HL-60 (cell line): ENCODE measurements around the gene RPAIN.

ENCODE experiments used
- DNase-seq, 2 experiments: peaks; one replicate each; pipeline ENCODE4 v3.0.0-alpha.2; 2010 to 2020; ENCODE audit warnings: low read depth in 1 of 2, low spot score in 1 of 2
- H3K27ac ChIP-seq: fragments of 250-450 bp; sonication (Bioruptor Pico); replicated peaks from 2 replicates; pipeline ENCODE4 v1.5.1; 2020; ENCODE audit warnings: mild to moderate bottlenecking, moderate library complexity
- H3K27me3 ChIP-seq: fragments of 250-450 bp; sonication (Bioruptor Pico); 2 replicates; pipeline ENCODE4 v1.5.1; 2021; ENCODE audit warnings: mild to moderate bottlenecking, moderate library complexity; ENCODE audit not compliant: insufficient read depth, poor library complexity, severe bottlenecking
- H3K4me3 ChIP-seq: replicated peaks from 2 replicates; pipeline ENCODE4 v1.5.1; 2011; ENCODE audit warnings: mild to moderate bottlenecking, control low read depth, low read length; ENCODE audit not compliant: insufficient read depth
- GABPA ChIP-seq: IDR thresholded peaks from 2 replicates; pipeline ENCODE4 v1.6.1; 2012; ENCODE audit warnings: low read depth
- POLR2AphosphoS5 ChIP-seq: IDR thresholded peaks from 2 replicates; pipeline ENCODE4 v1.6.1; 2012; ENCODE audit warnings: low read depth
- REST ChIP-seq: IDR thresholded peaks from 2 replicates; pipeline ENCODE4 v1.6.1; 2012; ENCODE audit warnings: low read depth; ENCODE audit not compliant: insufficient replicate concordance
- SPI1 ChIP-seq: IDR thresholded peaks from 2 replicates; pipeline ENCODE4 v1.6.1; 2012; ENCODE audit warnings: low read depth, mild to moderate bottlenecking, borderline replicate concordance
- long read RNA-seq: library from polyadenylated mRNA; unstranded; transcript quantifications from one replicate; pipeline ENCODE4 v2.0.0, GENCODE V29; 2020
- TF ChIP-seq, protein P1 (sequence below): IDR thresholded peaks from one replicate; pipeline ENCODE4 v1.5.1; 2011; ENCODE audit warnings: low read length, control low read depth, inconsistent platforms; ENCODE audit not compliant: insufficient read depth

RPAIN gene, protein sequence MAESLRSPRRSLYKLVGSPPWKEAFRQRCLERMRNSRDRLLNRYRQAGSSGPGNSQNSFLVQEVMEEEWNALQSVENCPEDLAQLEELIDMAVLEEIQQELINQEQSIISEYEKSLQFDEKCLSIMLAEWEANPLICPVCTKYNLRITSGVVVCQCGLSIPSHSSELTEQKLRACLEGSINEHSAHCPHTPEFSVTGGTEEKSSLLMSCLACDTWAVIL
- long read RNA-seq, transcript RPAIN-205 (4 exons, 1,057 nt): minor isoform, 5 of 78 reads
- long read RNA-seq, transcript RPAIN-203 (7 exons, 1,535 nt): major isoform, 34 of 78 reads
- long read RNA-seq, transcript RPAIN-209 (6 exons, 1,423 nt): minor isoform, 10 of 78 reads
- long read RNA-seq, transcript RPAIN-212 (5 exons, 2,728 nt): minor isoform, 8 of 78 reads
- long read RNA-seq, partial matches to known transcripts: 0 of 78 reads
- long read RNA-seq, other reads (novel, unspliced or antisense): 7 of 78 reads

GRCh38 chr17:5419959-5420653 lies at the start of gene RPAIN:
Gene RPAIN, plus strand, starts transcription at chr17:5420182. Its CDS starts 29 bp downstream, at chr17:5420211.
- Histone ChIP-seq H3K4me3 (peak within 1 kb of the TSS; percentile 74), H3K27ac (peak within 1 kb of the TSS; percentile 90), H3K27me3 (no peaks in the 10 kb centered on the region)
- no peak for TF ChIP-seq SPI1
- TF ChIP-seq, protein P1, sequence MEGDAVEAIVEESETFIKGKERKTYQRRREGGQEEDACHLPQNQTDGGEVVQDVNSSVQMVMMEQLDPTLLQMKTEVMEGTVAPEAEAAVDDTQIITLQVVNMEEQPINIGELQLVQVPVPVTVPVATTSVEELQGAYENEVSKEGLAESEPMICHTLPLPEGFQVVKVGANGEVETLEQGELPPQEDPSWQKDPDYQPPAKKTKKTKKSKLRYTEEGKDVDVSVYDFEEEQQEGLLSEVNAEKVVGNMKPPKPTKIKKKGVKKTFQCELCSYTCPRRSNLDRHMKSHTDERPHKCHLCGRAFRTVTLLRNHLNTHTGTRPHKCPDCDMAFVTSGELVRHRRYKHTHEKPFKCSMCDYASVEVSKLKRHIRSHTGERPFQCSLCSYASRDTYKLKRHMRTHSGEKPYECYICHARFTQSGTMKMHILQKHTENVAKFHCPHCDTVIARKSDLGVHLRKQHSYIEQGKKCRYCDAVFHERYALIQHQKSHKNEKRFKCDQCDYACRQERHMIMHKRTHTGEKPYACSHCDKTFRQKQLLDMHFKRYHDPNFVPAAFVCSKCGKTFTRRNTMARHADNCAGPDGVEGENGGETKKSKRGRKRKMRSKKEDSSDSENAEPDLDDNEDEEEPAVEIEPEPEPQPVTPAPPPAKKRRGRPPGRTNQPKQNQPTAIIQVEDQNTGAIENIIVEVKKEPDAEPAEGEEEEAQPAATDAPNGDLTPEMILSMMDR: no peak
- no peak for TF ChIP-seq GABPA
- TF ChIP-seq POLR2AphosphoS5: peak; percentile 75
- peak; percentile 59 to 83 for DNase-seq

- H3K4me3 ChIP-seq: no peak overlapping the region
- DNase-seq: no peak
- TF ChIP-seq POLR2AphosphoS5 (no peak), GABPA (no peak)
- H3K27ac ChIP-seq: no peak overlapping the region
- H3K27me3 ChIP-seq: no peaks in the 10 kb centered on the region
Measured at GRCh38 chr17:5370411-5370810, 49.6 kb upstream of the RPAIN start.

- TF ChIP-seq SPI1: no peak
- Histone ChIP-seq H3K27me3 (no peaks in the 10 kb centered on the region), H3K4me3 (no peak overlapping the region), H3K27ac (no peak overlapping the region)
- DNase-seq: no peak
Measured at GRCh38 chr17:5373112-5373511, 46.9 kb upstream of the RPAIN start.

- Histone ChIP-seq H3K27me3 (no peaks in the 10 kb centered on the region), H3K27ac (no peak overlapping the region), H3K4me3 (no peak overlapping the region)
- TF ChIP-seq REST (no peak), POLR2AphosphoS5 (peak; percentile 15; the same call in 1 of the 2 replicates)
- no peak for DNase-seq
Measured at GRCh38 chr17:5378566-5379207, 41.3 kb upstream of the RPAIN start.

DNA sequence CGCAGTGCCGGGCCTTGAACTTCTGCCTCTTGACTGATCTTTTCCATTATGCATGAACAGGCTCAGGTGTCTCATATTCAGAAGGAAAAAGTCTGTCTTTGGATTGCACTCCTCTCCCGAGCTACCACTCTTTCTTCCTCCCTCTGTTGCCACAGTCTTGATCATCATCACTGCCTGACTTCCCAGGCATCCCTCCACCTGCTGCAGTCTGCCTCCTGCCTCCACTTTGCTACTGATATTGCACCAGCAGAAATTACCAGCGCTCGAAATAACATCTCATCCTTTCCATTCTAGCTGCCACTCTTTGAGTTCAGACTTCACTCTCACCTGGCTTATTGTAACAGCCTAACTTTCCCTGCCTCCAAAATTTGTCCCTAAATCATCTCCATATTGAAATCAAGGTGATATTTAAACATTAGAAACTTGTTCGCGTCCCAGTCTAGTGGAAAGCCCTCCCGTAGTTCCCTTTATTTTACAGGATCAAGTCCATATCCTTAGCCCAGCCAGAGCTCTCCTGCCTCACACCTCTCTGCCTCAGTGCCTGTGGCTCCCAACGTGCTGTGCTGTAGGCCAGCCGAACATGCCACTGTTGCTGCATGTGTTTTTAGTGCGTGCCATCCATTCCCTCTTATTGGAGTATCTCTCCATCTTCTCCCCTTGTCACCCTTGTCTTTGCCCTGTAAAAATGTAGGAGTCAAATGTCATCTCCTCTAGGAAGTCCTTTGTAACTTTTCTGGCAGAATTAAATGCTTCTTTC lies 40.5 kb upstream of the RPAIN start:
- Histone ChIP-seq H3K4me3 (no peak overlapping the region), H3K27me3 (no peaks in the 10 kb centered on the region), H3K27ac (no peak overlapping the region)
- TF ChIP-seq SPI1: no peak
- no peak for TF ChIP-seq REST
- no peak for TF ChIP-seq GABPA
- no peak for TF ChIP-seq POLR2AphosphoS5
- TF ChIP-seq, protein P1: no peak
- no peak for DNase-seq
